ENCODE measurements around the gene COMMD10.

COMMD10 gene

DNA sequence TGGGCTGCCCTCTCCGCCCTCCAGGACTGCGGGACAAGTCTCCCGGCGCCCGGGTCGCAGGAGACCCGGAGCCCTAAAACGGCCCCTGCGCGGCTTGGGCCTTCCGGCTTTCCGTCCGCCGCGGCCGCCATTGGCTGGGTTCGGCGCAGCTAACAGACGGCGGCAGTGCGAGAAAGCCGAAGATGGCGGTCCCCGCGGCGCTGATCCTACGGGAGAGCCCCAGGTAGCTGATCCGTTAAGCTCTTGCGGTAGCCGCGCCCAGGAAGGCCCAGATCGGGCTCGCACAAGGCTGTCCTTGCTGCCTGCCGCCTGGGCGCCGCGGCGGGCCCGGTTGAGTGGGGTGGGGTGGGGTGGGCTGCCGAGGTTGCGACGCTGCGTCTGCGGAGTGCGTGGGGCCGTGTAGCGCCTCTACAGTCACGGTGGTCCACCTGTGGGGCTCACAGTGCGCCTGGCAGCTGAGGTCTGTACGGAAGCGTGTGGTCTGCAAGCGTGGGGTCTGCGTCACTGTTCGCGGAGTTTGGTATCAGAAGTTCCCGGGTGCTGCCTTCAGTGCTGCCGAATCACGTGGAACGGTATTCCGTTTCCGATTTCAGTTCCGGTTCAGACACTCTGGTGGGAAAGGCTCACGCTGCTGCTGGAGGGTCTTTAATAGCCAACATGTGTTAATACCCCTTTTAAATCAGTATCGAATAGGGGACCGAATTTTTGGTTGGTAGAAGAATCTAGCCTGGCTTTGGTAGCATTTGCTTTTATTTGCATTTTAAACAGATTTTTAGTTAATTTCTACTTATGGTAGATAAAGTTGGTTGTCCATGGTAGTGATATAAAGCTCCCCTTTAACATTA lies at the start of gene COMMD10:
TSS of gene COMMD10 (plus strand) at position 155 of the 845 bp plus-strand sequence.
- no peak for TF ChIP-seq CTCF (IDR thresholded peaks at IDR 0.05; ENCODE audit: low read depth, low read length)
- peak; percentile 59 for DNase-seq (ENCODE audit: extremely low read depth, low read depth)

GRCh38 chr5:116035123-116035522 lies 49.7 kb upstream of the COMMD10 start:
- TF ChIP-seq CTCF (IDR thresholded peaks at IDR 0.05; ENCODE audit: low read depth, low read length) = no peak
- DNase-seq (ENCODE audit: extremely low read depth, low read depth) = no peak

DNA sequence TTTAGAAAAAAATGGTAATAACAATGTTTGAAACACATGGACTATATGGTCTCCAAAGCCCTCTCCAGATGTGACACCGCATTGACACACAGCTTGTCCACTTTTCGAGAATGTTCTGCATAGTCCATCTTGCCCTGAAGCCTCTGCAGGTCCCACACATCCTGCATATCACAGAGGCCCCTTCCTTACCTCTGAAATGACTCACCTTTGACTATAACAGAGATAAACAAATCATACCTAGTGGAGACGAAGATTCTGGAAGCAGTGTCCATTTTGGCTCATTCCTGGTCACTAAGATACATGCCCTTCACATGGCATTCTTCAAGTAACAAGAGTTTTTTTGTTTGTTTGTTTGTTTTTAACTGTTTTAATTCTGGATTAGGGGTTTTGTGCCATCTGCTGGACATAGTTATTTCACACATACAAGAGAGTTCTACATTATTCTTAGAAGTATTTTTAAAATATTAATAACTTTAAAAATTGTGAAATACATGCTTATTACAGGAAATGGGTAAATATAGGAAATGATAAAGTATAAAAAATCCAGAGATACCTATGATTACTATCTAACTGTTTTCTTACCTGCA lies 47.5 kb upstream of the COMMD10 start:
- DNase-seq (ENCODE audit: extremely low read depth, low read depth) = no peak
- peak; percentile 8 for TF ChIP-seq CTCF (IDR thresholded peaks at IDR 0.05; ENCODE audit: low read depth, low read length)

DNA sequence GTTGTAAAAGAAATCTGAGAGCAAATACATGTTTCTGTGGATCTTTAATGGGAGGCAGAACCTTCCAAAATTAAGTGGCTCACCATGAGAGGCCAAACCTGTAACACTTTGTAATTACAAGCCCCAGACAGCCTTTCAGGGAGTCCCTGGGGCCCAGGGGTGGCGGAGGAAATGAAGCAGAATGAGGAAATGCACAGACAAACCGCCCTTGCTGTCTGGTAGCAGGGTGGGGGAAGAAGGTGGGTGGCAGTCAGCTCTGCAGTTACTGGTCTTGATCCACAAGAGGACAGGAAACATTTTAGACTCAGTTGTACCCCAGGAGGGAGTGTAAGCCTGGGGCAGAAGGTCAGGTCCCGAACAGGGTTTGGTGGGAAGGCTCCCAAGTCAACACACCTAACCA lies 46.0 kb upstream of the COMMD10 start:
- TF ChIP-seq CTCF (IDR thresholded peaks at IDR 0.05; ENCODE audit: low read depth, low read length) = no peak
- DNase-seq (ENCODE audit: extremely low read depth, low read depth) = no peak

DNA sequence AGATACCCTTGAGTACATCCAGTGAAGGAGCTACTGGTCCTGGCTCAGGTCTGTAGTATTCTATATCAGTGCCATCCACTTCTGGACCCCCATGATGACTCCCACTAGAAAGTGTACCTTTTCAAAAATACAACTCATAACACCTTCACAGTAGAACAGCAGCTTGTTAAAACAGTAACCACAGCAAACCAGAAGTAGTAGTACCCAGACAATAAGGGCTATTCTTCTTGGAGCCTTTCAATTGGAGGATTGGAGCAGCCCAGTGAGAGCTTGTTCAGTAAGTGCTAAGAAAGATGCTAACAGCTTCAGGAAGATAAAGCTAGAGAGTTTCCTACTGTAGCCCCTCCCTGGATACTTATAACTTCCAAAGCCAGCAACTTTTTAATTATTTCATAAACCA lies 42.5 kb upstream of the COMMD10 start:
- DNase-seq (ENCODE audit: extremely low read depth, low read depth) = no peak
- TF ChIP-seq CTCF (IDR thresholded peaks at IDR 0.05; ENCODE audit: low read depth, low read length) = no peak

- DNase-seq (ENCODE audit: extremely low read depth, low read depth) = no peak
- TF ChIP-seq CTCF (IDR thresholded peaks at IDR 0.05; ENCODE audit: low read depth, low read length) = no peak
Measured at GRCh38 chr5:116044073-116044472, 40.8 kb upstream of the COMMD10 start.

DNA sequence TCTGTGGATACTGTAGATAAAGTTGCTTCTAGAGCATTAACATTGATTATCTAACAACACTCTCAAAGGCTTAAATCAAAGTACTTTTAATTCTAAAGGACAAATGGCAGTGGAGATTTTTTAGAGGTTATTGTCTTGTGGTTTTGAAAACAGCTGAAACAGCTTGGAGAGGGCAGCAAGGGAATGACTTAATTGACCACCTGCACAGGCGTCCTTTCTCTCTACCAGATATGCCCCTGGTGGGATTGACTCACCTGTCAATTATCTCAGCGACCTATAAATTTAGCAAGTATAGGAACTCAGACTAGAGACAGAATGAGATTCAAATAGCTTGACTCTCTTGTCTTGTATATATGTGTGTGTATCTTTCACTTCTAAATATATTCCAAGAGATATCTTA lies 39.0 kb upstream of the COMMD10 start:
- DNase-seq (ENCODE audit: extremely low read depth, low read depth) = no peak
- TF ChIP-seq CTCF (IDR thresholded peaks at IDR 0.05; ENCODE audit: low read depth, low read length) = no peak
